Measurements from ENCODE around the gene GALNT13. TPM values are rescaled to one million over a fixed set of nuclear protein-coding genes. Genes with fewer than 3 reads are reported as not detected.

The GALNT13 gene
- total and polyA plus RNA-seq, 2 of the 13 experiments (the other 11 are each of a cell fraction or from before 2014, with no cell fraction given) = 1.3 to 5.0 TPM

DNA sequence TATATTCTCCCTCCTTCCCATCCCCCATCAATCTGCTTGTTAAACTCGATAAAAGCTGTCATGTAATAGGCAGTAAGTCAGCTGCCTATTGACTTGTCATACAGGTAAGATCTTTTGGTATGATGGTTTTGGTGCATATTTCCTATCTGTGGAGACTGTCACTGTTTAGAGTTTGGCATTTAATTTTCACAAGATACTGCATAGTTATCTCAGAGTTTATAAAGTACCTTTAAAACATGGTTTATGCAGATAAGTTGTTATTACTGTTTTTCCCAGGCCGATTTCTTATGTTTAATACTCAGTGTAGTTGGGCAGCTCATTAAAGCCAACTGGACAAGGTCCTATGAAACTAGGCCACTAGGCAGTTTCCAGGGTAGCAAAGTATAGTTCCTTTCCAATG is 222.1 kb downstream of the GALNT13 start:
- Histone ChIP-seq H3K27me3 (ENCODE audit: control insufficient read depth in 1 of 2, insufficient read depth in 2 of 2, low read length in 2 of 2) (no peaks in the 10 kb centered on the region), H2AFZ (ENCODE audit: low read length) (no peak overlapping the region), H3K9me3 (ENCODE audit: low read length) (no peaks in the 10 kb centered on the region), H4K20me1 (ENCODE audit: insufficient read depth, low read length) (no peaks in the 10 kb centered on the region), H3K4me3 (replicated peaks in 1 of 3; ENCODE audit: insufficient read depth in 1 of 3, low read depth in 2 of 3, low read length in 3 of 3) (no peak overlapping the region), H3K9ac (ENCODE audit: insufficient read depth, low read depth, low read length) (no peak overlapping the region), H3K4me1 (ENCODE audit: insufficient read depth, low read length) (no peaks in the 10 kb centered on the region), H3K36me3 (replicated peaks in 1 of 2; ENCODE audit: control insufficient read depth in 1 of 2, insufficient read depth in 2 of 2, low read length in 2 of 2) (no peaks in the 10 kb centered on the region), H3K27ac (ENCODE audit: extremely low read length, insufficient read depth, low read length) (no peak overlapping the region), H3K79me2 (ENCODE audit: insufficient read depth, low read length) (no peaks in the 10 kb centered on the region), H3K4me2 (ENCODE audit: low read depth, low read length) (no peak overlapping the region)
- WGBS (ENCODE audit: low lambda C conversion rate) = 5% methylated on average over 2 of the region's 2 CpGs
- TF ChIP-seq ZNF33A (CRISPR knock-in tag; IDR thresholded peaks at IDR 0.05; ENCODE audit: borderline replicate concordance) (no peak), PAWR (CRISPR knock-in tag; IDR thresholded peaks at IDR 0.05; ENCODE audit: borderline replicate concordance) (no peak), HNRNPK (IDR thresholded peaks at IDR 0.05; ENCODE audit: low read depth, low read length, poor library complexity, severe bottlenecking) (no peak), MED13 (CRISPR knock-in tag; IDR thresholded peaks at IDR 0.05) (no peak), PHF5A (CRISPR knock-in tag; IDR thresholded peaks at IDR 0.05; ENCODE audit: low read depth, unreplicated experiment) (no peak), ZNF12 (CRISPR knock-in tag; IDR thresholded peaks at IDR 0.05) (no peak), AGO1 (IDR thresholded peaks at IDR 0.05; ENCODE audit: low read depth, low read length, poor library complexity, severe bottlenecking) (no peak), ASH2L (IDR thresholded peaks at IDR 0.05; ENCODE audit: insufficient read length, low read depth, low read length) (no peak)
- TF ChIP-seq, protein P1, sequence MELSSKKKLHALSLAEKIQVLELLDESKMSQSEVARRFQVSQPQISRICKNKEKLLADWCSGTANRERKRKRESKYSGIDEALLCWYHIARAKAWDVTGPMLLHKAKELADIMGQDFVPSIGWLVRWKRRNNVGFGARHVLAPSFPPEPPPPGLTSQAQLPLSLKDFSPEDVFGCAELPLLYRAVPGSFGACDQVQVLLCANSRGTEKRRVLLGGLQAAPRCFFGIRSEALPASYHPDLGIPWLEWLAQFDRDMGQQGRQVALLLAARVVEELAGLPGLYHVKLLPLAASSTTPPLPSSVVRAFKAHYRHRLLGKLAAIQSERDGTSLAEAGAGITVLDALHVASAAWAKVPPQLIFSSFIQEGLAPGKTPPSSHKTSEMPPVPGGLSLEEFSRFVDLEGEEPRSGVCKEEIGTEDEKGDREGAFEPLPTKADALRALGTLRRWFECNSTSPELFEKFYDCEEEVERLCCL (CRISPR knock-in tag; IDR thresholded peaks at IDR 0.05; ENCODE audit: borderline replicate concordance) = no peak
- TF ChIP-seq, protein P2, sequence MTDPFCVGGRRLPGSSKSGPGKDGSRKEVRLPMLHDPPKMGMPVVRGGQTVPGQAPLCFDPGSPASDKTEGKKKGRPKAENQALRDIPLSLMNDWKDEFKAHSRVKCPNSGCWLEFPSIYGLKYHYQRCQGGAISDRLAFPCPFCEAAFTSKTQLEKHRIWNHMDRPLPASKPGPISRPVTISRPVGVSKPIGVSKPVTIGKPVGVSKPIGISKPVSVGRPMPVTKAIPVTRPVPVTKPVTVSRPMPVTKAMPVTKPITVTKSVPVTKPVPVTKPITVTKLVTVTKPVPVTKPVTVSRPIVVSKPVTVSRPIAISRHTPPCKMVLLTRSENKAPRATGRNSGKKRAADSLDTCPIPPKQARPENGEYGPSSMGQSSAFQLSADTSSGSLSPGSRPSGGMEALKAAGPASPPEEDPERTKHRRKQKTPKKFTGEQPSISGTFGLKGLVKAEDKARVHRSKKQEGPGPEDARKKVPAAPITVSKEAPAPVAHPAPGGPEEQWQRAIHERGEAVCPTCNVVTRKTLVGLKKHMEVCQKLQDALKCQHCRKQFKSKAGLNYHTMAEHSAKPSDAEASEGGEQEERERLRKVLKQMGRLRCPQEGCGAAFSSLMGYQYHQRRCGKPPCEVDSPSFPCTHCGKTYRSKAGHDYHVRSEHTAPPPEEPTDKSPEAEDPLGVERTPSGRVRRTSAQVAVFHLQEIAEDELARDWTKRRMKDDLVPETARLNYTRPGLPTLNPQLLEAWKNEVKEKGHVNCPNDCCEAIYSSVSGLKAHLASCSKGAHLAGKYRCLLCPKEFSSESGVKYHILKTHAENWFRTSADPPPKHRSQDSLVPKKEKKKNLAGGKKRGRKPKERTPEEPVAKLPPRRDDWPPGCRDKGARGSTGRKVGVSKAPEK (CRISPR knock-in tag; IDR thresholded peaks at IDR 0.05; ENCODE audit: borderline replicate concordance) = no peak
- no TSS peak for BruUV-seq (replicated peaks)
- ChIA-PET POLR2A (no interaction called here), CTCF (ENCODE audit: low intra/inter-chr PET ratio, low total read pairs) (no interaction called here)
- intact Hi-C loops (cut with micrococcal nuclease; ENCODE audit: unreplicated experiment) (no loop called here), in situ Hi-C loops (cut with HindIII; ENCODE audit: extremely low pct_ligation_motif_present, low pct_unique_long_range_greater_than_20kb) (no loop called here)
- no peak for DNase-seq (ENCODE audit: low spot score)
- FAIRE-seq = no peak
- no peak for ATAC-seq
